Stimulated activated CD8-positive, alpha-beta memory T cell treated with anti-CD3 and anti-CD28 coated beads, Interleukin-7, amount 100 ng/mL, for 48 hours (primary cell): ENCODE measurements around the gene RAB37.

Experiments used
- DNase-seq, 2 donors: peaks; one replicate each; pipeline ENCODE4 v3.0.0-alpha.2; 2020; ENCODE audit warnings: low read depth in 1 of 2; ENCODE audit errors: extremely low read depth in 1 of 2

Gene RAB37

DNA sequence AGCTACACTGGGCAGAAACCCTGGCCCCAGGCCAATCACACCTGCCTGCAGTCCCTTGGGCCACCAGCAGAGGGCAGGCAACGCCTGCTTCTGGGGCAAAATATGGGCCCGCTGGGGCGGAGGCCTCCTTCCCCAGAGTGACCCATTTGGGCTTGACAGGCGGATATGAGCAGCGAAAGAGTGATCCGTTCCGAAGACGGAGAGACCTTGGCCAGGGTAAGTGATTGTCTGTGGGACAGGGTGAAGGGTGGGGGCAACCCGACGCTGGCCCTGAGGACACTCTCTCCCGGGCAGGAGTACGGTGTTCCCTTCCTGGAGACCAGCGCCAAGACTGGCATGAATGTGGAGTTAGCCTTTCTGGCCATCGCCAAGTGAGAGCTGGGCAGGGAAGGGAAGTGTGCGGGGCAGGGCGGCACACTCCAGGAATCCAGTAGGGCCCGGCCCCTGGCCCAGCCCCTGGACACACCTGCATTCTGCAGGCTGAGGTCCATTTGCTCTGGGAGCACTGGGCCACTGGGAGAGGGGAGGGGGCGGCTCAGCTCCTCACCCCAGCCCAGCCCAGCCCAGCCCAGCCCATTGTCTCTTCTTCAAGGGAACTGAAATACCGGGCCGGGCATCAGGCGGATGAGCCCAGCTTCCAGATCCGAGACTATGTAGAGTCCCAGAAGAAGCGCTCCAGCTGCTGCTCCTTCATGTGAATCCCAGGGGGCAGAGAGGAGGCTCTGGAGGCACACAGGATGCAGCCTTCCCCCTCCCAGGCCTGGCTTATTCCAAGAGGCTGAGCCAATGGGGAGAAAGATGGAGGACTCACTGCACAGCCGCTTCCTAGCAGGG lies 7.9 kb downstream of the RAB37 start:
- peak; percentile 61 to 71 for DNase-seq

DNA sequence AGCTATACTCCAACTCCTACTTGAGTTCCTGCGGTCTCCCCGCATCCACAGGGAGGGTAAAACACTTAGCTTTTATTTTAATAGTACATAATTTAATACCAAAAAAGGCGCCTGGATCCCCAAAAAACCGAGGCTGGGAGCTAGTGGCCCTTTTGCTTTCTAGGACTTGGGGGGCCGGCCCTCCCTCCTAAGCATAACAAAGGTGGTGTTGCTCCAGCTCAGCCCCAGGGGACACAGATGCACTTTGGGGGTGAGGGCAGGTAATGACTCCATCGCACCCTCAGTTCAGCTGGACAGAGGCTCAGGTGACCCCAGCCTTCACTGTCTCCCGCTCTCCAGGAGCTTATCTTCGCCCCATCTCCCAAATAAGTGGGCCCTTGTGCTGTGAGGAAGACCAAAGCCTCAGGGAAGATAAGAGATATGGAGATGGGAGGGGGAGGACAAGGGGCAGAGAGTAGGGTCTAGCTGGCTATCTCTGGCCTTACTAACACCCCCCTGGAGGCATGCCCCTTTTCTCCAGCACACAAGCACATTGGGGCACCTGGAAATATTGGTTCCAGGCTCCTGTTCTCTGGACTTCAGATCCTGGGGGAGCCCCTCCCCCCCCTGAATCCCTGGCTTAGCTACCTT lies 8.6 kb downstream of the RAB37 start:
- no peak for DNase-seq

DNA sequence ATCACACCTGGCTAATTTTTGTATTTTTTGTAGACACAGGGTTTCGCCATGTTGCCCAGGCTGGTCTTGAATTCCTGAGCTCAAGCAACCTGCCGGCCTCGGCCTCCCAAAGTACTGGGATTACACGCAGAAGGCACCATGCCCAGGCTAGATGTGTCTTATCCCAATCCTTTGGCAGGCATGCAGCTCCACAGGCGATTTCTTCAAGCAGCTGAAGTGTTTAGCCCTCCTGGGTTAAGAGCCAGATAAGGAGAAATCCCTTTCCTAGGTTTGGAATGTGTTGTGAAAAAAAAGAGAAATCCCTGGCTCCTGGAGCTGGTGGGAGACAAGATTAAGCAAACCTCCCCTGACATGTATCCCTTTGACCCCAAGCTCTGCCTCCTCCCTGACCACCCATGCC lies 9.3 kb downstream of the RAB37 start:
- no peak for DNase-seq

DNA sequence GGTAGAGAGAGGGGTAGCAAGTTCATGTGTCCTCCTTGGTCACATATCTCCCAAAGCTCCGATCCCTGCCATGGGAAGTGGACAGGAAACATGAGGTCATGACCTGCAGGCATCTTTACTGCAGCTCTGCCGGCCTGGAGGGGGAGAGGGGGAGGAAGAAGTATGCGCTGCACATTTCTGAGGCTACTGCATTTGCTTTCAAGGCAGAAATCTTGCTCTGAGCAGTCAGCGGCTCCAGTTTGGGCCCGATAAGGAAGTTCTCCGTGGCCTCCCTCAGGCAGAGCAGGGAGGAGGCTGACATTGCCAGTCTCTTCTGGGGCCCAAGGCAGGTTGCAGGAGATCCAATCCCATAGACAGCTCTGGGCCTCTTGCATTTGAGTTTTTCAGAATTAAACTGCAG lies 9.9 kb downstream of the RAB37 start:
- DNase-seq, result no peak

DNA sequence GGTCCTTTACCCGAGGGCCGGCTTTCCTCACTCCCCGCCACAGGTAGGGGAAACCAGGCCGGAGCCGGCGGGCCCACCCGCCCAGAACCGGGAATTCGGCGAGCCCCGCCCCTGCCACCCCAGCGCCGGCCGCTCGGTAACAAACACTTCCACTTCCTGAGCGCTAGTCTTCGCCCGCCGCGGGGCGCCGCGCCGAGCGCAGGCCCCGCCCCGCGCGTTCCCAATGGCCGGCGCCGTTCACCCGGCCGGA lies 11.1 kb downstream of the RAB37 start:
- DNase-seq, result no peak

DNA sequence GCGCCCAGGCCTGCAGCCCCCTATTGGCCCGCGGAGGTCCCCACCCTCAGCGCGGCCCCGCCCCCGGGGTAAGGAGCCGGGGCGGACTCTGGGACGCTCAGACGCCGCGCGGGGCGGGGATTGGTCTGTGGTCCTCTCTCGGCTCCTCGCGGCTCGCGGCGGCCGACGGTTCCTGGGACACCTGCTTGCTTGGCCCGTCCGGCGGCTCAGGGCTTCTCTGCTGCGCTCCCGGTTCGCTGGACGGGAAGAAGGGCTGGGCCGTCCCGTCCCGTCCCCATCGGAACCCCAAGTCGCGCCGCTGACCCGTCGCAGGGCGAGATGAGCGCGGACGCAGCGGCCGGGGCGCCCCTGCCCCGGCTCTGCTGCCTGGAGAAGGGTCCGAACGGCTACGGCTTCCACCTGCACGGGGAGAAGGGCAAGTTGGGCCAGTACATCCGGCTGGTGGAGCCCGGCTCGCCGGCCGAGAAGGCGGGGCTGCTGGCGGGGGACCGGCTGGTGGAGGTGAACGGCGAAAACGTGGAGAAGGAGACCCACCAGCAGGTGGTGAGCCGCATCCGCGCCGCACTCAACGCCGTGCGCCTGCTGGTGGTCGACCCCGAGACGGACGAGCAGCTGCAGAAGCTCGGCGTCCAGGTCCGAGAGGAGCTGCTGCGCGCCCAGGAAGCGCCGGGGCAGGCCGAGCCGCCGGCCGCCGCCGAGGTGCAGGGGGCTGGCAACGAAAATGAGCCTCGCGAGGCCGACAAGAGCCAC lies 11.6 kb downstream of the RAB37 start, which contains the start of gene NHERF1:
TSS of gene NHERF1 (plus strand) at position 100 of the 750 bp plus-strand sequence. CDS start at position 319, 219 bp downstream.
- peak; percentile 90 to 94 for DNase-seq

DNA sequence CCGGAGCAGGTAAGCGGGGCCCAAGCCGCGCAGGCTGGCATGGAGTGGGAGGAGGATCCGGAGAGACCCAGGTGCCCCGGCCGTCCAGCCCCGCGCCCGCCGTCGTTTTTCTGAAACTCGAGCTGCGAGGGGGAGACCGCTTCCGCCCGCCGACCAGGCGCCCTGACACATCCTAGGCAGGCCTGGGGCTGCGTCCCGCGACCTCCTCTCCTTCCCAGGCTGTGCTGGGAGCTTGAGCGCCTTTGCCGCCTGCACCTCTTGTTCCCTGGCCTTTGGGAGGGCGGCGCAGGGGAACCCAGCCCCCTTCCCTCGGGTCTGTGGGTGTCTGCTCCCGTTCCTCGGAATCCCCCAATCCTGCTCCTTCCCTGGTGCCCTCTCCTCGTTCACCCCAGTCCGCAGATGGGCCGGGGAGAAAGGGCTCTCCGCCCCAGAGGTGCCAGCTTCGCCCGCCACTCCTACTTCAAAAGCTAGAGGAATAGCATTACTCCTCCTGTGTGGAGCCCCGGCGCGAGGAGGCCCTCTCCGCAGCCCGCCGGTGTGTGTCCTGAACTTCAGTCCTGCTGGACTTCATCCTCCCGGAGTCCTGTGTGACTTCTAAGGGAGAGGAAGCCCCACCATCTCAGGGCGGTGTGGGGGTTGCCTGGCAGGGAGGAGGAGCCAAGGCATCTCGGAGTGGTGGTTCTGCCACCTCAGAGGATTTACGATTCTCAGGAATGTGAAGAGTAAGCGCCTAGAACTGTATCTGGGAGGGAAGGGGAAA lies 12.4 kb downstream of the RAB37 start:
- DNase-seq, result no peak

DNA sequence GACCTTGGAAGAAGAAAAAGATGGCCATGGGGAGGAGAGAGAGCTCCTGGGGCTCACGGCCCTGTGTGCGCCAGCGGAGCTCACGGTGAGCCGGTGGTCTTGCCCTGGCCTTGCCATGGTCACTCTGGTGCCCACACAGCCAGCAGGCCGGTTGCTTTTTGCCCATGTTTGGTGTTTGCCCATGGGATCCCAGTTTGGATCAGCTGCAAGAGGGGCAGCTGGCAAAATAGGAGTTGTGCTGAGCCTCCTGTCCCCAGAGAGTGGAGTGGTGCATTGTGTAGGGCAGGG lies 12.9 kb downstream of the RAB37 start:
- no peak for DNase-seq

DNA sequence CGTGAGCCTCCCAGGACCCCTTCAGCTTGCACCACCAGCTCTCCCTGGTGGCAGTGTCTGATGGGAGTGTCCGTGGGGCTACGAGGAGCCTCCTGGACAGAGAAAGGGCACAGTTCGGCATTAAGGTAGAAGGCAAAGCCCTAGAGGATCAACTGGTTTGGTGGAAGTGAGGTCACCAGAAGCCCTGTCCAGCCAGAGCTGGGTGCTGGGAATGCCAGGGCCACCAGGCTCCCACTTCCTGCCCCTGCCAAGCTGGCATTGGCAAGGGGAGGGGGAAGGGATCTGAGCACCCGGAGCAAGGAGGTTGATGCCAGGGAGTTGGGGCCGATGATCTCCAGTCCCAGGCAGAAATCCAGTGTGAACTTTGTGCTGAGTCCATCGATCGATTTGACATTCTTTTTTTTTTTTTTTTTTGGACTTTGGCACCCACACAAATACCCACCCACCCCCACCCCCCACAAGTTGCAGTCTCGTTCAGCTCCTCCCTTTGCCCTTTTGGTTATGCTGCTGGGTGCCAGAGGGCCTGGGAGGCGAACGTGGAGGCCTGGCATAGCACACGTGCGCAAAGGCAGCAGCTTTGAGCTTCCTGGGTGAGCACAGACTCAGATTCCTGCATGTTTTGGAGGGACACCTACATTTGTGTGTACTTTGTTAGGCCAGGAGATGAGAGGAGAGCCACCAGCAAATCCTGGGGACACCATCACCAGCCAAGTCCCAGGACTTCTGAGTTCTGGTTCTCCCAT lies 13.4 kb downstream of the RAB37 start:
- no peak for DNase-seq

DNA sequence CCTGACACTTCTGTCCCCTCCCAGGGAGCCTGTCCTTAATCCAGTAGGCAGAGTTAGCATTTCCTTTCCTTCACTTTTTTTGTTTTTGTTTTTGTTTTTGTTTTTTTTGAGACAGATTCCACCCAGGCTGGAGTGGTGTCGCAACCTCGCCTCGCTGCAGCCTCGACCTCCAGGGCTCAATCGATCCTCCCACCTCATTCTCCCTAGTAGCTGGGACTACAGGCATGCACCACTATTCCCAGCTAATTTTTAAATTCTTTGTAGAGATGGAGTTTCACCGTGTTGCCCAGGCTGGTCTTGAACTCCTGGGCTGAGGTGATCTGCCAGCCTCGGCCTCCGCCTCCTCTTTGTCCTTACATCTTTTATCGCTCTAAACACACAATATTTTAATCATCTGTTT lies 15.4 kb downstream of the RAB37 start:
- no peak for DNase-seq

DNA sequence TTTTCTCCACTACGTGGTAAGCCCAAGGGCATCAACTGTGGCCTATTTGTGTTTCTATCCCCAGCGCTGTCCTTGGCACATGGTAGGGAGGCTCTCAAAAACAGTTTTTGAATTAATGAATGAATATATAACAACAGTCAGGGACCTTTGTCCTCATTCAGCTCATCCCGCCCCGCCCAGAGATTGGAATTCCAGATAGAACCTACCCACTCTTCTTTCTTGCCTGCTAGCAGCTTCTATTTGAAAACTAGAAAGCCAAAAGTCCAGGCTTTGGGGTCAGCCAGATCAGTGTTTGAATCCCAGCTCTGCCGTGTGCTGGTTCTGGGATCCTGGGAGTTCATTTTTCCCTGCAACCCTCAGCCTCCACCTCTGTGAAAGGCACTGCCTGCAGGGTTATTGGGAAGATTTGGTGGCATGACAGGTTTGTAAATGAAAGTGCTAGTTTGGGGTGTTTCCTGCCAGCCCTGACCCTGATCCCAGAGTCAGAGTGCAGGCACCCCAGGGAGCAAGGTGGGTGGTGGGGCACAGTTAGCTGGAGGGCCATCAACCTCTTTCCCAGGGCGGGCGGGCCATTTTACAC lies 15.9 kb downstream of the RAB37 start:
- DNase-seq, result no peak

DNA sequence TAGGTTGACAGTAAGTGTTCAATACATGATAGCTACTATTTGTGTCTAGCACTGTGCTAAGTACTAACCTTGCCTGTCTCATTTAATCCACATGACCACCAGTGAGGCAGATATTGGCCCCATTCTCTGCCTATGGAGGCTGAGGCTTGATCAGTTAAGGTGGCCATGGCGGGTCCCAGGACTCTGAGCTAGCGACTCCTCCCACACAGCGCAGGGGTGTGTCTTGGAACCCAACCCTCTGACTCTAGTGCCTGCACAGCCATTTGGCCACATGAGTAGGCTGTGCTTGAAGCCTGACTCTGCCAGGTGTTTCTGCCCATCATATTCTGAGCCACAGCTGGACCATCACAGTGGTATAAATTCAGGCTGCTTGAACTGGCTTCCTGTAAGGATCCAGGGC lies 17.8 kb downstream of the RAB37 start:
- no peak for DNase-seq

DNA sequence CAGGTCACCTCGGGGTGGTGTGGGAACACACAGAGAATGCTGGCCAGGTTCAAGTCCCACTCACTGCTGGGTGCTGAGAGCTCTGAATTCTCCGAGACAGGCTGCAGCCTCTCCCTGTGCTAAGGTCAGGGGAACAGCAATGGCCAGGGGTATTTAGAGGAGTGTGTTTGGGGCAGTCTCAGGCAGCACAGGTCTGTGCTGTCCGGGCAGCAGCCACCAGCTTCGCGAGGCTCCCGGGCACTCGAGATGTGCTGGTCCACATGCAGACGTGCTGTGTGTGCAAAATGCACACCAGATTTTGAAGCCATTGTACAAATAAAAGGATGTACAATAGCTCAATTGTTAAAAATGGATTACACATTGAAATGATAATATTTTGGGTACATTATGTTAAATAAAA lies 18.5 kb downstream of the RAB37 start:
- no peak for DNase-seq

DNA sequence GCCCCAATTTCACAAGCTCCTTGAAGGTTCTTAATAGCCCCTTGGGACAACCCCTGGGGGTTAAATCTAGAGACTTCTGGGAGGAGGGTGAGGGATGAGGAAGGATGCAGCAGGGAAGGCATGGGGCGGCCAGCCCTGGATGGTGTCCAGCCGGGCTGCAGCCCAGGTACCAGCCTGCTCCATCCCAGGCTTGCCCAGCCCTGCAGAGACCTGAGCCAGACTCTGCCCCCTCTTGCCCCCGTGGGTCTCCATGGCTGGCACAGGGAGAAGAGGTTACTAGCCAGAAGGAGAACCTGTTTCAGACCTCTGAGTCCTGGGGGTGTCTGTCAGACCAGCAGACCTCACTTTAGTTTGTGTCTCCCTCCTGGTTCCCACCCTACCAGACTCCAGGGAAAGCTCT lies 19.8 kb downstream of the RAB37 start:
- no peak for DNase-seq

DNA sequence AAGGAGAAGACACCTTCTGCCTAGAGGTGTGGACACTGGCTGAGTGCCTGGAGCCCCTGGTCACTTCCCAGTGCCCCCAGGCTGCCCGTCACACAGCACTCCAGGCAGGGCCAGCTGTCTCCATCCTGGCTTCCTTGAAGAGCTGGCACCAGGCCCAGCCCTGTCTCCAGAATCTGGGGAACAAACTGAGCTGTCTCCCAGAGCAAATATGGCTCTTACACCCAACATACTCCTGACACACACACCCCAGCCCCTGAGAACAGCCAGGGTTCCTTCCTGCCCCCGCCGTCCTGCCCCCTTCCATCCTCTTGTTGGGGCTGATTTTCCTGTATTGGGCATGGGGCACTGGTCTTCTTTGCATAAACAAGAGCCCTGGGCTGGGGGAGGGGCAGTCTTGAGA lies 20.4 kb downstream of the RAB37 start:
- DNase-seq, result no peak

DNA sequence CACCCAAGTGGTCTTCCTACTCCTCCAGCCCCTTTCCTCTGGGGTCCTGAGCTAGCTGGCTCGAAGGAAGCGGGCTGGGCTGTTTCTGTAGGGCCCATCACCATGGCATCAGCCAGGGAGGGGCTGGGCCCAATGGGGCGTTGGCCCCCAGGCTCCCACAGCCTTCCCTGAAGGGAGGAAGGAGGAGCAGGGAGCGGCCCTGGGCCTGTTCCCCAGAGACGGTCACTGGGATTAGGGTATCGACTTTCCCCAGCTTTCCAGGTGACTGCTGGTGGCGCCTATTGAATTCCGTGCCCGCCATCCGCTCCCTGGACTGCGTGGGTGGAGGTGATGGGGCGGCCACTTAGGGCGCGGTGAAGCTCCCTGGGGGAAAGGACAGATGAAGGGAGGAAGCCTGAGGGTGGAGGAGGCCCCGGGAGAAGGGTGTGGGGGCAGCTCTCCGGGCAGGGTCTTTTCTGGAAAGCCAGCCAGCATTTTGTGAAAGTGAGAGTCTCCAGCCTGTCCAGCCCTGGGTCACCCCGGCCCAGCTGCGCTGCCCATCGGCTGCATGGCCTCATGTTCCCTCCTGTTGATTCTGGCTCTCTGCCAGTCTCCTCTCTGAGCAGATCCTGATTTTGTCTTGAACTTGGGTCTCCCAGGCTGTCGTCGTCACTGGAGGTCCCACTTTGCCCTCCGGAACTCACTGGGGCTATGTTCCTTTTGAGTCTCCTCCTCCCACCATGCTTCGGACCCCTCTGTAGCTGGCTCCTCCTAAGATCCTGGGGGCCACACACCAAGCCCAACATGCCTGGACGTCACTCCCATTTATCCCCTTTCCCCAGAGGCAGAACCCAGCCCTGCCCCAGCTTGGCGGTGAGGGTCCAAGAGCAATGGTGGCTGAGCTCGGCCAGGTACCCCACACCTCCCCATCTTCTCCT lies 21.1 kb downstream of the RAB37 start:
- DNase-seq, result no peak

DNA sequence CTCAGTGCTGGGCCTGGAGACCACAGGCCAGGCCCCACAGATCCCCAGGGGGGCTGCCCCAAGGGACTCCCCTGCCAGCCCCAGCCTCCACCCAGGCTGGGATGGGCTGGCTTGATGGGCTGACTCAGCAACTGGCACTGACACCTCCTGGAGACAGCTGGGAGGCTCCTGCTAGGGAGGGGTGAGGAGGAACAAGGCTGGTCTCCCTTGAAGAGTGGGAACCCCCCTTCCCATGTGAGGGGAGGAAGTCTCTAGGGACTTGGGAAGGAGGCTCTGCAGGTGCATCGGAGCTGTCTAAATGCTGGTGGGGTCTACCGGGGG lies 21.8 kb downstream of the RAB37 start:
- DNase-seq, result no peak

DNA sequence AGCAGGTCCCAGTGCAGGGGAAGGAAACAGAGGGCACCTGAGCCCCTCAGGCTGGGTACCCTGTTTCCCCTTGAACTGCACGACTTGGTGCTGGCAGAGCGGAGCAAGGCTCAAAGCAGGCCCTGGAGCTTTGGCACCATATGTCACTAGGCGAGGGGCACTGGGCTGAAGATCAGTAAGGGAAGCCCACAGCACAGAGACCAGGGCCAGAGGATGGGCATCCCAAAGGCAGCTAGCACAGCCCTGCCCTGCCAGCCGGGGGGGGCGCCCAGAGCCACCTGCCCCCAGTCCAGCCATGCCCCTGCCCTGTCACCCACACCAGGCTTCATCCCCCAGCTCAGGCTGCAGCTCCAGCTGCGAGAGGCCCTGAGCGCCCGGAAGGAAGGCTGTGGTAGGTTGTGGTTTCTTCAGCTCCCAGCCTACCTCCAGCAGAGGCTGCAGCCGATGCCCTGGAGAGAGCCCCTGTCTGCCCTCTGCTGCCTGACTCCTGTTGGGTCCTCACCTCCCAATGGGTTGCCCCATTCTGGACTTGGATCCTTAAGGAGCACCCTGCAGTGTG lies 22.3 kb downstream of the RAB37 start:
- no peak for DNase-seq

DNA sequence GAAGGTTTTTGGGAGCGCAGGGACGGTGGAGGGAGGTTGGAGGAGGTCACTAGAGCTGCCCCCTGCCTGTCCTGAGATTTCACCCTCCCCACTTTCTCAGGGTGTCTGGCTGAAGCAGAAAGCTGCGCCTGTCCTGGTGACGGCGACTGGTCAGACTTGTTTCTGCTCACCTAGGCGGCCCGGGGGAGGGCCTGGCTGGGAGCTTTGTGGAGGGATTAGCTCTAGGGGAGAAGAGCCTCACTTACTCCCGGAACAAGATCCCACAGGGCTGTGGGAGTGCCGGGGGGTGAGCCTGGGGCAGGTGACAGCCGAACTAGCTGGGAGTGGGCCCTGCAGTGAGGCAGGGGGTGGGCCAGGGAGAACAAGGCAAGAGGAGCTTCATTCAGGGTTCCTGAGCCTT lies 22.9 kb downstream of the RAB37 start:
- DNase-seq, result no peak
